22Rv1 (cell line): ENCODE measurements around the gene GSTM5.

ENCODE experiments used
- H3K27ac ChIP-seq: fragments of 450-650 bp; 2 replicates; pipeline ENCODE4 v1.5.1; 2017
- CTCF ChIP-seq: fragments of 450-650 bp; IDR thresholded peaks from 2 replicates; pipeline ENCODE4 v1.5.1; 2017; ENCODE audit warnings: mild to moderate bottlenecking
- ZFX ChIP-seq: fragments of 450-650 bp; IDR thresholded peaks from 2 replicates; pipeline ENCODE4 v1.6.1; 2017; ENCODE audit warnings: antibody characterized with exemption, borderline replicate concordance

GSTM5 gene

GRCh38 chr1:109712321-109712864 is 342 bp downstream of the GSTM5 start:
- TF ChIP-seq CTCF, result no peak
- TF ChIP-seq ZFX, result no peak

GRCh38 chr1:109713636-109714035 is 1.6 kb downstream of the GSTM5 start:
- no peak for TF ChIP-seq CTCF
- no peak for TF ChIP-seq ZFX
- no peak overlapping the region for H3K27ac ChIP-seq

More at GRCh38 chr1:109712321-109712864, 342 bp downstream of the GSTM5 start:
- no peak overlapping the region for H3K27ac ChIP-seq

GRCh38 chr1:109714661-109715372 is 2.8 kb downstream of the GSTM5 start:
- H3K27ac ChIP-seq, result no peak overlapping the region
- TF ChIP-seq ZFX, result no peak
- no peak for TF ChIP-seq CTCF

- H3K27ac ChIP-seq, result no peak overlapping the region
- no peak for TF ChIP-seq CTCF
- TF ChIP-seq ZFX, result no peak
Measured at GRCh38 chr1:109716121-109716520, 4.1 kb downstream of the GSTM5 start.

GRCh38 chr1:109716570-109717090 is 4.6 kb downstream of the GSTM5 start:
- no peak for TF ChIP-seq ZFX
- no peak for TF ChIP-seq CTCF
- no peak overlapping the region for H3K27ac ChIP-seq

GRCh38 chr1:109717729-109718128 is 5.7 kb downstream of the GSTM5 start:
- H3K27ac ChIP-seq, result peak overlapping the region; percentile 29
- no peak for TF ChIP-seq CTCF
- TF ChIP-seq ZFX, result no peak

- peak overlapping the region; percentile 29 for H3K27ac ChIP-seq
- TF ChIP-seq CTCF (peak; percentile 33), ZFX (no peak)
Measured at GRCh38 chr1:109718495-109718894, 6.4 kb downstream of the GSTM5 start.
